Measurements from ENCODE around the gene PTPRT. TPM values are rescaled to one million over a fixed set of nuclear protein-coding genes. Genes with fewer than 3 reads are reported as not detected.

Gene PTPRT
- total and polyA plus RNA-seq, 10 of the 15 experiments (the other 5 are each of a cell fraction or from before 2014, with no cell fraction given), result not detected

- H3K4me3 ChIP-seq, result no peak overlapping the region
- no peaks in the 10 kb centered on the region for H3K36me3 ChIP-seq (ENCODE audit: control insufficient read depth in 2 of 2, insufficient read depth in 2 of 2, low read length in 1 of 2)
- no peak overlapping the region for H2AFZ ChIP-seq (ENCODE audit: control insufficient read depth, low read depth, low read length)
- H3K9ac ChIP-seq (ENCODE audit: control insufficient read depth, insufficient read depth, low read length), result no peak overlapping the region
- DNase-seq (ENCODE audit: low read depth, low spot score) (no peak), ATAC-seq (no peak), FAIRE-seq (no peak)
- CTCF ChIA-PET, result no interaction called here
- TF ChIP-seq BCL11A (IDR thresholded peaks at IDR 0.05; ENCODE audit: low read depth, low read length), result no peak
- no peak for TF ChIP-seq ATF2 (IDR thresholded peaks at IDR 0.05; ENCODE audit: low read length)
- TF ChIP-seq IKZF1 (conservative IDR thresholded peaks at IDR 0.05), result no peak
- TF ChIP-seq JUNB (IDR thresholded peaks at IDR 0.05), result no peak
- H3K27ac ChIP-seq (ENCODE audit: control insufficient read depth, insufficient read depth), result no peak overlapping the region
- H3K4me2 ChIP-seq (ENCODE audit: control insufficient read depth, insufficient read depth), result no peak overlapping the region
- POLR2A ChIA-PET, result no interaction called here
- no peaks in the 10 kb centered on the region for H3K4me1 ChIP-seq (ENCODE audit: control insufficient read depth, insufficient read depth, low read length)
- no TSS peak for BruUV-seq (replicated peaks)
- SMC1A ChIA-PET (ENCODE audit: uncharacterized antibody, unreplicated experiment), result no interaction called here
- intact Hi-C loops (cut with micrococcal nuclease; ENCODE audit: unreplicated experiment) (no loop called here), in situ Hi-C loops (cut with MboI) (no loop called here)
- H3K27me3 ChIP-seq (replicated peaks in 1 of 2; ENCODE audit: control insufficient read depth in 2 of 2, insufficient read depth in 2 of 2, low read length in 1 of 2), result no peaks in the 10 kb centered on the region
- H3K79me2 ChIP-seq (ENCODE audit: control insufficient read depth, insufficient read depth, low read length), result no peaks in the 10 kb centered on the region
- WGBS (ENCODE audit: insufficient coverage, insufficient replicate concordance, low lambda C conversion rate, missing lambda C conversion rate), result 18% methylated on average over 6 of the region's 6 CpGs
- H3K9me3 ChIP-seq (replicated peaks; ENCODE audit: control insufficient read depth, insufficient read depth, low read length), result no peaks in the 10 kb centered on the region
- RAD21 ChIA-PET (ENCODE audit: unreplicated experiment), result no interaction called here
- no peaks in the 10 kb centered on the region for H4K20me1 ChIP-seq (ENCODE audit: control insufficient read depth, insufficient read depth)
Measured at GRCh38 chr20:42740226-42740870, 449.4 kb downstream of the PTPRT start.

GRCh38 chr20:42739683-42740082, 450.0 kb downstream of the PTPRT start:
- FAIRE-seq (no peak), DNase-seq (ENCODE audit: low read depth, low spot score) (no peak), ATAC-seq (no peak)
- Histone ChIP-seq H3K79me2 (ENCODE audit: control insufficient read depth, insufficient read depth, low read length) (no peaks in the 10 kb centered on the region), H3K4me2 (ENCODE audit: control insufficient read depth, insufficient read depth) (no peak overlapping the region), H3K9me3 (replicated peaks; ENCODE audit: control insufficient read depth, insufficient read depth, low read length) (no peaks in the 10 kb centered on the region), H2AFZ (ENCODE audit: control insufficient read depth, low read depth, low read length) (no peak overlapping the region), H3K4me3 (no peak overlapping the region), H3K9ac (ENCODE audit: control insufficient read depth, insufficient read depth, low read length) (no peak overlapping the region), H3K4me1 (ENCODE audit: control insufficient read depth, insufficient read depth, low read length) (no peaks in the 10 kb centered on the region), H3K27ac (ENCODE audit: control insufficient read depth, insufficient read depth) (no peak overlapping the region), H3K36me3 (ENCODE audit: control insufficient read depth in 2 of 2, insufficient read depth in 2 of 2, low read length in 1 of 2) (no peaks in the 10 kb centered on the region), H4K20me1 (ENCODE audit: control insufficient read depth, insufficient read depth) (no peaks in the 10 kb centered on the region), H3K27me3 (replicated peaks in 1 of 2; ENCODE audit: control insufficient read depth in 2 of 2, insufficient read depth in 2 of 2, low read length in 1 of 2) (no peaks in the 10 kb centered on the region)
- WGBS (ENCODE audit: insufficient coverage, insufficient replicate concordance, low lambda C conversion rate, missing lambda C conversion rate), result 22% methylated on average over 3 of the region's 3 CpGs
- ChIA-PET SMC1A (ENCODE audit: uncharacterized antibody, unreplicated experiment) (no interaction called here), RAD21 (ENCODE audit: unreplicated experiment) (no interaction called here), POLR2A (no interaction called here), CTCF (no interaction called here)
- no peak for TF ChIP-seq SMAD1 (IDR thresholded peaks at IDR 0.05; ENCODE audit: low read depth, partially characterized antibody)
- no peak for TF ChIP-seq EGR1 (IDR thresholded peaks at IDR 0.05; ENCODE audit: borderline replicate concordance in 1 of 2, low read depth in 2 of 2, low read length in 2 of 2)
- intact Hi-C loops (cut with micrococcal nuclease; ENCODE audit: unreplicated experiment) (no loop called here), in situ Hi-C loops (cut with MboI) (no loop called here)
- no TSS peak for BruUV-seq (replicated peaks)
